Lower leg skin (tissue), 3 donors: Measurements from ENCODE around the gene SRRM2.

Experiments used
- CTCF ChIP-seq, 3 donors: fragments of 450-650 bp; IDR thresholded peaks; one replicate each; pipeline ENCODE4 v1.5.1; 2016; ENCODE audit warnings: antibody characterized with exemption in 3 of 3, mild to moderate bottlenecking in 3 of 3, moderate library complexity in 2 of 3
- POLR2A ChIP-seq, 2 donors: fragments of 450-650 bp; IDR thresholded peaks; one replicate each; pipeline ENCODE4 v1.6.1; 2016 to 2017; ENCODE audit warnings: antibody characterized with exemption in 2 of 2, mild to moderate bottlenecking in 1 of 2, moderate library complexity in 1 of 2

GRCh38 chr16:2776500-2777139 lies 24.2 kb downstream of the SRRM2 start:
- TF ChIP-seq POLR2A (IDR thresholded peaks at IDR 0.05) (no peak), CTCF (IDR thresholded peaks at IDR 0.05) (no peak)
